ENCODE results near the gene IQSEC1. TPM values are rescaled to one million over a fixed set of nuclear protein-coding genes. Genes with fewer than 3 reads are reported as not detected.

IQSEC1 gene
- total RNA-seq, 4 donors from 2014 or later, result 56.1 to 99.5 (median 78.2) TPM

DNA sequence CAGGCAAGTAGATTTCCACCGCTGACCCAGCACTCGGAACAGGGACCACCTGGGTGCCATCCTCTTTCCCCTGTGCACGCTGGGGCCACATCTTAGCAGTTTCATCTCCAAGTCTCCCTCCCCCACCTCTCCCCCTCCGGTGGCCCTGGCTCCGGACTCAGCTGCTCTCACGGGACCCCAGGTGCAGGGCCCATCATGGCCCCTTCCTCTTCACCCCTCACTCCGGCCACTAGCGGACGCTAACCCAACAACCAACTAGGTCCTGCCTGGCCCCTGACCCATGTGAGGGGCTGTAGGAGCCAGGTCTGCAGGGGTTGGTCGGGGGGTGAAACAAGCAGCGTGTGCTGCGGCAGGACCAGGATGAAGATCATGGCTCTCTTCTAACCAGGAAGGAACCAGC lies 31.3 kb upstream of the IQSEC1 start:
- H3K27me3 ChIP-seq, result peaks cover 0 to 9% (median 0%) of the 10 kb centered on the region in 4 donors
- H3K4me3 ChIP-seq, result no peak overlapping the region
- intact Hi-C loops (cut with DNase I), result no loop called here
- no peak for TF ChIP-seq POLR2AphosphoS5 (IDR thresholded peaks at IDR 0.05)
- no peak for TF ChIP-seq EP300 (IDR thresholded peaks at IDR 0.05)
- TF ChIP-seq, protein P1, sequence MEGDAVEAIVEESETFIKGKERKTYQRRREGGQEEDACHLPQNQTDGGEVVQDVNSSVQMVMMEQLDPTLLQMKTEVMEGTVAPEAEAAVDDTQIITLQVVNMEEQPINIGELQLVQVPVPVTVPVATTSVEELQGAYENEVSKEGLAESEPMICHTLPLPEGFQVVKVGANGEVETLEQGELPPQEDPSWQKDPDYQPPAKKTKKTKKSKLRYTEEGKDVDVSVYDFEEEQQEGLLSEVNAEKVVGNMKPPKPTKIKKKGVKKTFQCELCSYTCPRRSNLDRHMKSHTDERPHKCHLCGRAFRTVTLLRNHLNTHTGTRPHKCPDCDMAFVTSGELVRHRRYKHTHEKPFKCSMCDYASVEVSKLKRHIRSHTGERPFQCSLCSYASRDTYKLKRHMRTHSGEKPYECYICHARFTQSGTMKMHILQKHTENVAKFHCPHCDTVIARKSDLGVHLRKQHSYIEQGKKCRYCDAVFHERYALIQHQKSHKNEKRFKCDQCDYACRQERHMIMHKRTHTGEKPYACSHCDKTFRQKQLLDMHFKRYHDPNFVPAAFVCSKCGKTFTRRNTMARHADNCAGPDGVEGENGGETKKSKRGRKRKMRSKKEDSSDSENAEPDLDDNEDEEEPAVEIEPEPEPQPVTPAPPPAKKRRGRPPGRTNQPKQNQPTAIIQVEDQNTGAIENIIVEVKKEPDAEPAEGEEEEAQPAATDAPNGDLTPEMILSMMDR (IDR thresholded peaks at IDR 0.05), result no peak
- TF ChIP-seq POLR2A (IDR thresholded peaks at IDR 0.05; ENCODE audit: low read depth), result no peak
- WGBS, result 91% methylated on average over 9 of the region's 12 CpGs
- H3K9me3 ChIP-seq, result no peaks in the 10 kb centered on the region
- H3K4me1 ChIP-seq, result no peaks in the 10 kb centered on the region
- no peak overlapping the region for H3K27ac ChIP-seq (replicated peaks in 1 of 4)
- DNase-seq (ENCODE audit: extremely low spot score), result no peak
- H3K36me3 ChIP-seq, result no peaks in the 10 kb centered on the region

DNA sequence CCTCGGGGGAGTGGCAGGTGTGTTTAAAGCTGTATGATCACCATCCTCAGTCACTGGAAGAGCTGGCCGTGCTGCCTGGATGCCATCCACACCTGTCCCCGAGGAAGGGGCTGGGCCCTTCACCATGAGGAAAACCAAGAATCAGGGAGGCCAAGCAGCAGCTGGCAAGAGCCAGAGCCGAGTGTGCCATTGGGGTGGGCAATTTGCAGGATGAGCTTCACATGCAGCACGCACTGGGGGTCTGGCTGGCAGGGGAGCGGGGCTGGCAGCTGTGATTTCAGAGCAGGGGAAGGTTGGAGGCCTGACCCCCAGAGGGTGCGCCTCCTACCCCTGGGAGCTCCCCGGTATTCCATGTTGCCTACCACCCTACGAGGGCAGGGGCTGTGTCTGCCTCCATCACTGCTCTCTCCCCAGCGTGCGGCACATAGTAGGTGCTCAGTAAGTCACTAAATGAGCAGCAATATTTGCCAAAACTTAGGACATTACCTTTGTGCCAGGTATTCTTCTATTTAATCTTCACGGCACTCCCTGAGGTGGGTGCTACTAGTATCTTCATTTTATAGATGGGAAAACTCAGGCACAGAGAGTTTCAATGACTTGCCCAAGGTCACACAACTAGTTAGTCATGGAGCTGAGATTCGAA lies 30.3 kb upstream of the IQSEC1 start:
- H3K4me3 ChIP-seq, result no peak overlapping the region
- 83% methylated on average over 9 of the region's 13 CpGs for WGBS
- peaks cover 0 to 9% (median 0%) of the 10 kb centered on the region in 4 donors for H3K27me3 ChIP-seq
- H3K4me1 ChIP-seq, result no peaks in the 10 kb centered on the region
- H3K9me3 ChIP-seq, result no peaks in the 10 kb centered on the region
- DNase-seq (ENCODE audit: extremely low spot score), result no peak
- intact Hi-C loops (cut with DNase I), result no loop called here
- no peak overlapping the region for H3K27ac ChIP-seq (replicated peaks in 1 of 4)
- H3K36me3 ChIP-seq, result no peaks in the 10 kb centered on the region
- no peak for TF ChIP-seq EP300 (IDR thresholded peaks at IDR 0.05)

DNA sequence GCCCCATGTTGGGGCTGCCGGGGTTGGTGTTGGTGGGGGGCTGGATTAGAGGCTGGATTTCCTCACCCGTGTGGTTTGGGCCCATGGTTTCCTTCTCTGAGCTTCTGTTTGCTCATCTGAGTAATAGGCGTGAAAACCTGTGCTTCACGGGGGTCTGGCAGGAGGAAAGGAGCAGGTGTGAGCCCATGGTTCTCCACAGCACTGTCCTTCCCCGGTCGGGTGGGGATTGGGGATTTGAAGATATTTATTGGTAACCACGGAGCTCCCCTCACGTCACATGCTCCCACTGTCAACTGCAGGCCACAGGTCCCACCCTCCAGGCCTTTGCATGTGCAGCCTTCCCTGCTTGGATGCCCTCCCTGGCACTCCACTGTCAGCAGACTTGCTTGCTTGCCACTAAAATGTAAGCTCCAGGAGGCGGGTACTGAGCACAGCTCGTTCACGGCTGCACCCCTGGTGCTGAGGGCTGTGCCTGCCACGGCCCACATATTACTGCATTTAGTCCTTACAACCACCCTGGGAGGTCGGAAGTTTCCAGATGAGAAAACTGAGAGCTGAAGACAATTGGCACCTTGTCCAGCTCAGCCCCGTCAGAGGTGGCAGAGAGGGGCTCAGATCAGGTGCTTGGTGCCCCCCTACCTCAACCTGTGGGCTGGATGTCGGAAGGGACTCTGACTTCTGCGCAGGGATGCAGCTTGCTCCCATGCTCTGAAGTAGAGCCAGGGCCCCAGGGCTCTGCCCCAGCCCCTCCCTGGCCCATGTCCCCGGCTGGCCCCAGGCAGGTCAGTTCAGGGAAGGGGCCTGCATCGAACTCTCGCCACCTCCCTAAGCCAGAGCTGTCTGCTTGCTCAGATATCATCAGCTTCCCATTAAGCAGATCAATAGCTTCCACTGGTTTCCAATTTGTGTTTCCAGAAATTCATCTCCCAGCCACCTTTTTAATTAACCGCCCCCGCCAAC lies 29.4 kb upstream of the IQSEC1 start:
- H3K27ac ChIP-seq (replicated peaks in 1 of 4), result no peak overlapping the region
- TF ChIP-seq EP300 (IDR thresholded peaks at IDR 0.05), result no peak
- H3K4me3 ChIP-seq, result no peak overlapping the region
- H3K9me3 ChIP-seq, result no peaks in the 10 kb centered on the region
- peaks cover 0 to 9% (median 0%) of the 10 kb centered on the region in 4 donors for H3K27me3 ChIP-seq
- 88% methylated on average over 17 of the region's 21 CpGs for WGBS
- no peaks in the 10 kb centered on the region for H3K4me1 ChIP-seq
- DNase-seq (ENCODE audit: extremely low spot score), result no peak
- intact Hi-C loops (cut with DNase I), result no loop called here
- H3K36me3 ChIP-seq, result no peaks in the 10 kb centered on the region

DNA sequence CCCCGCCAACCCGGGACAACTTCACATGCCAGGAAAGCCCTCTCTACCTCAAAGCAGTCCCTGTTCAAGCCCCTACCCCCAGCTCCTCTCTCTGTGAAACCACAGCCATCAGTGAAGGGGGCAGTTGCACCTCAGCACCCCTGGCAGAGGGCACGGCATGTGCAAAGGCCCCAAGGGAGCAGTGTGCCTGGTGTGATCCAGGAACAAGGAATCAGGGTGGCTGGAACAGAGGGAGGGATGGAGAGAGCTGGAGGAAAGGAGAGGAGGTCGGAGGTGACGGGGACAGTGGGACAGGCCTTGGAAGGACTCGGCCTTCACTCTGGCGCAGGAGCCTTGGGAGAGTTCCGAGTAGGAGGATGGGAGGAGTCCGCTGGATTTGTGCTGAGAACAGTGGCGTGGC lies 26.5 kb upstream of the IQSEC1 start:
- Histone ChIP-seq H3K9me3 (no peaks in the 10 kb centered on the region), H3K36me3 (no peaks in the 10 kb centered on the region), H3K4me3 (no peak overlapping the region), H3K27me3 (no peaks in the 10 kb centered on the region), H3K4me1 (no peaks in the 10 kb centered on the region), H3K27ac (replicated peaks in 1 of 4) (no peak overlapping the region)
- no peak for TF ChIP-seq POLR2AphosphoS5 (IDR thresholded peaks at IDR 0.05)
- no peak for TF ChIP-seq EP300 (IDR thresholded peaks at IDR 0.05)
- TF ChIP-seq, protein P1 (IDR thresholded peaks at IDR 0.05), result no peak
- TF ChIP-seq POLR2A (IDR thresholded peaks at IDR 0.05; ENCODE audit: low read depth), result no peak
- intact Hi-C loops (cut with DNase I), result no loop called here
- 89% methylated on average over 10 of the region's 10 CpGs for WGBS
- no peak for DNase-seq (ENCODE audit: extremely low spot score)

DNA sequence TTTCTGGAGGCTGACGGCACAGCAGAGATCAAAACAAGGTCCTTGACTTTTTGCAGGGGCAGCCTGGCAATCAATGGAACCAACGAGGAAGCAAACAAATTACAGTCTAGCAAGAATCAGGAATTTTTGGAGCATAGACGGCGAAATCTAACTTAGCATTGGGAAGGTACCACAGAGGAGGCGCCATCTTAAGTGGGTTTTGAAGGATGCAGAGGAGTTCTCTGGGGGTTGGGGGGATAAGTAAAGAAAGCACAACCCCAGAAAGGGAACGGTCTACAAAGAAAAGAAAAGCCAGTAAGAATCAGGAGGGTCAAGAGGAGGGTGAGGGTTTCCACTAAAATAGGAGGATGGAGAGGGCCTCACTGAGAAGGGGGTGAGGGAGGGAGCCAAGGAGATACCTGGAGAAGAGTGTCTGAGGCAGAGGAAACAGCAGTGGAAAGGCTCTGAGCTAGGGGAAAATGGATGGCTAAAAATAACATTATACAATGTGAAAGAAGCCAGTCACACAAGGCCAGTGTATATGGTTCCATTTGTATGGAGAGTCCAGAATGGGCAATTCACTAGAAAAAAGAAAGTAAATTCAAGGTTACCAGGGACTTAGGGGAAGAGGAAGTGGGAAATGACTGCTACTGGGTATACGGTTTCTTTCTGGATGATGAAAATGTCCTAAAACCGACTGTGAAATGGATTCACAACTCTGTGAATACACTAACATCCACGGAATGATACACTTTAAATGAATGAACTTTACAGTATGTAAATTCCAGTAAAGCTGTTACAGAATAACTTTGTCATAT lies 25.2 kb upstream of the IQSEC1 start:
- TF ChIP-seq POLR2AphosphoS5 (IDR thresholded peaks at IDR 0.05), result no peak
- no peak for DNase-seq (ENCODE audit: extremely low spot score)
- intact Hi-C loops (cut with DNase I), result no loop called here
- Histone ChIP-seq H3K4me1 (no peaks in the 10 kb centered on the region), H3K36me3 (no peaks in the 10 kb centered on the region), H3K27me3 (no peaks in the 10 kb centered on the region), H3K4me3 (no peak overlapping the region), H3K9me3 (no peaks in the 10 kb centered on the region), H3K27ac (replicated peaks in 1 of 4) (no peak overlapping the region)
- WGBS, result 85% methylated on average over 9 of the region's 9 CpGs

DNA sequence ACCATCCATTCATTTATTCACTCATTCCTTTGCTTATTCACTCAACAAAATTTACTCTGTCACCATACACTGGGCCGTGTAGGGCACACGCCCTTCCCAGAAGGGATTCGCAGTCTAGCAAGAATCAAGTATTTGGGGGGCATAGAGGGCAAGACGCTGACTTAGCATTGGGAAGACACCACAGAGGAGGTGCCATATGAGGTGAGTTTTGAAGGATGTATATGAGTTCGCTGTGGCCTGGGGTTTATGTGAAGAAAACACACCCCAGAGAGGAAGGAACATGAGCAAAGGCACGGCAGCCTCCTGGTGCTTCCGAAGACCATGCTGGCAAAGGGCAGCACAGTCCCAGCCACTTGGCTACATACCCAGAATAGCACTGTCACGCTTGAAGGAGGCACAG lies 23.1 kb upstream of the IQSEC1 start:
- intact Hi-C loops (cut with DNase I), result no loop called here
- no peak overlapping the region for H3K4me3 ChIP-seq

More for the DNA sequence above, 23.1 kb upstream of the IQSEC1 start:
- H3K36me3 ChIP-seq, result no peaks in the 10 kb centered on the region
- peaks cover 11 to 13% (median 11%) of the 10 kb centered on the region in 4 donors for H3K4me1 ChIP-seq
- TF ChIP-seq POLR2AphosphoS5 (IDR thresholded peaks at IDR 0.05) (no peak), EP300 (IDR thresholded peaks at IDR 0.05) (no peak), POLR2A (IDR thresholded peaks at IDR 0.05; ENCODE audit: low read depth) (no peak)
- TF ChIP-seq, protein P1 (IDR thresholded peaks at IDR 0.05), result no peak
- H3K9me3 ChIP-seq, result no peaks in the 10 kb centered on the region
- over 99% methylated on average over 8 of the region's 8 CpGs for WGBS
- no peak overlapping the region for H3K27ac ChIP-seq (replicated peaks in 1 of 4)
- H3K27me3 ChIP-seq, result no peaks in the 10 kb centered on the region
- DNase-seq (ENCODE audit: extremely low spot score), result no peak
